Mesenchymal stem cell (in vitro differentiated cells and primary cell): ENCODE measurements around the gene LIPE.

Experiments
- DNase-seq: peaks from one replicate; pipeline ENCODE4 v3.0.0-alpha.2; 2013
- H2AFZ ChIP-seq: one replicate; pipeline ENCODE4 v1.6.1; 2013; ENCODE audit warnings: low read depth, mild to moderate bottlenecking, control low read depth, inconsistent platforms, low read length, moderate library complexity
- H2AK5ac ChIP-seq: 2 replicates; pipeline ENCODE4 v1.6.1; 2013; ENCODE audit warnings: low read length, moderate library complexity, mild to moderate bottlenecking, inconsistent platforms; ENCODE audit not compliant: severe bottlenecking
- H2BK120ac ChIP-seq: one replicate; pipeline ENCODE4 v1.6.1; 2013; ENCODE audit warnings: low read depth, mild to moderate bottlenecking, inconsistent platforms, low read length, moderate library complexity
- H2BK12ac ChIP-seq, 2 experiments: one replicate each; pipeline ENCODE4 v1.6.1; 2013; ENCODE audit warnings: inconsistent platforms in 2 of 2, low read length in 2 of 2, mild to moderate bottlenecking in 2 of 2, moderate library complexity in 2 of 2, control low read depth in 1 of 2
- H2BK15ac ChIP-seq: one replicate; pipeline ENCODE4 v1.6.1; 2013; ENCODE audit warnings: mild to moderate bottlenecking, low read depth, inconsistent platforms; ENCODE audit not compliant: poor library complexity, severe bottlenecking
- H2BK5ac ChIP-seq: 2 replicates; pipeline ENCODE4 v1.6.1; 2013; ENCODE audit warnings: low read depth, mild to moderate bottlenecking, low read length, control low read depth, inconsistent platforms; ENCODE audit not compliant: poor library complexity, severe bottlenecking
- H3K14ac ChIP-seq, 2 experiments: one replicate each; pipeline ENCODE4 v1.6.1; 2013; ENCODE audit warnings: inconsistent platforms in 2 of 2, low read length in 2 of 2, control low read depth in 1 of 2, mild to moderate bottlenecking in 1 of 2, moderate library complexity in 1 of 2
- H3K18ac ChIP-seq, 2 experiments: one replicate each; pipeline ENCODE4 v1.6.1; 2013; ENCODE audit warnings: inconsistent platforms in 2 of 2, low read length in 2 of 2, control low read depth in 1 of 2, low read depth in 1 of 2, mild to moderate bottlenecking in 1 of 2
- H3K23ac ChIP-seq, 2 experiments: one replicate each; pipeline ENCODE4 v1.6.1; 2013; ENCODE audit warnings: inconsistent platforms in 2 of 2, low read length in 2 of 2, mild to moderate bottlenecking in 2 of 2, moderate library complexity in 2 of 2, control low read depth in 1 of 2
- H3K27ac ChIP-seq: 2 replicates; pipeline ENCODE4 v1.5.1; 2013; ENCODE audit warnings: mild to moderate bottlenecking, moderate library complexity, low read length, control low read depth, inconsistent platforms; ENCODE audit not compliant: poor library complexity, severe bottlenecking
- H3K27me3 ChIP-seq, 2 experiments: 2 replicates each; pipeline versions ENCODE4 v1.6.1 to v1.7.0; 2013; ENCODE audit warnings: low read length in 2 of 2, mild to moderate bottlenecking in 2 of 2, moderate library complexity in 2 of 2, control low read depth in 1 of 2, inconsistent platforms in 1 of 2; ENCODE audit not compliant: control insufficient read depth in 1 of 2, insufficient read depth in 1 of 2
- H3K36me3 ChIP-seq, 2 experiments: 2 replicates each; pipeline versions ENCODE4 v1.6.1 to v1.7.0; 2013; ENCODE audit warnings: low read length in 2 of 2, control low read depth in 1 of 2, inconsistent platforms in 1 of 2, low read depth in 1 of 2, mild to moderate bottlenecking in 1 of 2; ENCODE audit not compliant: insufficient read depth in 2 of 2, control insufficient read depth in 1 of 2
- H3K4ac ChIP-seq, 2 experiments: one replicate each; pipeline ENCODE4 v1.6.1; 2013; ENCODE audit warnings: inconsistent platforms in 2 of 2, low read length in 2 of 2, mild to moderate bottlenecking in 2 of 2, moderate library complexity in 2 of 2, control low read depth in 1 of 2, low read depth in 1 of 2
- H3K4me1 ChIP-seq: 2 replicates; pipeline ENCODE4 v1.6.1; 2013; ENCODE audit warnings: low read depth, low read length, control low read depth; ENCODE audit not compliant: control insufficient read depth, insufficient read depth
- H3K4me2 ChIP-seq: 2 replicates; pipeline ENCODE4 v1.6.1; 2013; ENCODE audit warnings: low read length, mild to moderate bottlenecking, inconsistent platforms; ENCODE audit not compliant: poor library complexity, severe bottlenecking
- H3K4me3 ChIP-seq, 2 experiments: 2 replicates each; pipeline versions ENCODE4 v1.5.1 to v1.7.0; 2013; ENCODE audit warnings: low read length in 2 of 2, mild to moderate bottlenecking in 2 of 2, control low read depth in 1 of 2, low read depth in 1 of 2; ENCODE audit not compliant: insufficient read depth in 1 of 2
- H3K79me1 ChIP-seq: replicated peaks from 2 replicates; pipeline ENCODE4 v1.6.1; 2013; ENCODE audit warnings: mild to moderate bottlenecking, control low read depth, low read length, inconsistent platforms; ENCODE audit not compliant: poor library complexity, severe bottlenecking
- H3K9ac ChIP-seq: 2 replicates; pipeline ENCODE4 v1.7.0; 2013; ENCODE audit warnings: mild to moderate bottlenecking, low read length, moderate library complexity
- H3K9me3 ChIP-seq: 2 replicates; pipeline ENCODE4 v1.7.0; 2013; ENCODE audit warnings: mild to moderate bottlenecking, low read length; ENCODE audit not compliant: control insufficient read depth
- H4K8ac ChIP-seq: one replicate; pipeline ENCODE4 v1.6.1; 2013; ENCODE audit warnings: inconsistent platforms, mild to moderate bottlenecking, low read length, moderate library complexity
- H4K91ac ChIP-seq: one replicate; pipeline ENCODE4 v1.6.1; 2013; ENCODE audit warnings: mild to moderate bottlenecking, low read length, inconsistent platforms
- WGBS: methylation state at CpG from one replicate; pipeline ENCODE4 v1.1.7; 2013; ENCODE audit warnings: mixed read lengths; 5-methylcytosine and 5-hydroxymethylcytosine counted together

Gene LIPE

GRCh38 chr19:42406111-42406510, 21.1 kb downstream of the LIPE start:
- H3K9ac ChIP-seq, result no peak overlapping the region

GRCh38 chr19:42403586-42403985, 23.6 kb downstream of the LIPE start:
- no peak overlapping the region for H2AFZ ChIP-seq
- H3K27me3 ChIP-seq, result no peaks in the 10 kb centered on the region
- no peak overlapping the region for H4K91ac ChIP-seq
- H3K9ac ChIP-seq, result no peak overlapping the region
- no peak overlapping the region for H2BK120ac ChIP-seq
- H2BK15ac ChIP-seq, result no peak overlapping the region
- DNase-seq, result no peak
- WGBS, result 95% methylated on average over 9 of the region's 10 CpGs
- H2AK5ac ChIP-seq, result no peak overlapping the region
- H3K23ac ChIP-seq, result no peak overlapping the region
- H2BK12ac ChIP-seq, result no peak overlapping the region
- H3K36me3 ChIP-seq, result peaks cover 0 to 14% of the 10 kb centered on the region in 2 experiments
- no peak overlapping the region for H3K18ac ChIP-seq
- no peaks in the 10 kb centered on the region for H3K9me3 ChIP-seq
- no peak overlapping the region for H4K8ac ChIP-seq
- H3K27ac ChIP-seq, result no peak overlapping the region
- H2BK5ac ChIP-seq, result no peak overlapping the region
- H3K4ac ChIP-seq, result no peak overlapping the region
- H3K4me3 ChIP-seq, result no peak overlapping the region
- H3K14ac ChIP-seq, result no peak overlapping the region
- no peak overlapping the region for H3K4me2 ChIP-seq
- H3K79me1 ChIP-seq, result peaks cover 15% of the 10 kb centered on the region
- peaks cover 18% of the 10 kb centered on the region for H3K4me1 ChIP-seq

More at GRCh38 chr19:42406111-42406510, 21.1 kb downstream of the LIPE start:
- Histone ChIP-seq H3K27ac (no peak overlapping the region), H2BK15ac (no peak overlapping the region), H3K18ac (no peak overlapping the region), H4K91ac (no peak overlapping the region), H2AFZ (no peak overlapping the region), H3K4me3 (no peak overlapping the region), H3K4ac (no peak overlapping the region), H3K4me1 (peaks cover 22% of the 10 kb centered on the region), H3K9me3 (no peaks in the 10 kb centered on the region), H2BK12ac (no peak overlapping the region), H4K8ac (no peak overlapping the region), H3K27me3 (no peaks in the 10 kb centered on the region), H2BK5ac (no peak overlapping the region), H3K14ac (no peak overlapping the region), H2BK120ac (no peak overlapping the region), H3K4me2 (no peak overlapping the region), H3K23ac (no peak overlapping the region), H3K36me3 (peaks cover 0 to 21% of the 10 kb centered on the region in 2 experiments), H3K79me1 (peaks cover 4% of the 10 kb centered on the region), H2AK5ac (no peak overlapping the region)
- DNase-seq, result no peak
- WGBS, result 95% methylated on average over 11 of the region's 11 CpGs

GRCh38 chr19:42402376-42403116, 24.6 kb downstream of the LIPE start:
- no peak overlapping the region for H4K91ac ChIP-seq
- no peak overlapping the region for H4K8ac ChIP-seq
- H2BK15ac ChIP-seq, result no peak overlapping the region
- no peak overlapping the region for H2BK5ac ChIP-seq
- H3K14ac ChIP-seq, result no peak overlapping the region
- 54% methylated on average over 28 of the region's 34 CpGs for WGBS
- peak overlapping the region; percentile 5 to 79 for H3K4me3 ChIP-seq
- no peak overlapping the region for H3K18ac ChIP-seq
- H2BK12ac ChIP-seq, result no peak overlapping the region
- peaks cover 0 to 13% of the 10 kb centered on the region in 2 experiments for H3K36me3 ChIP-seq
- no peaks in the 10 kb centered on the region for H3K9me3 ChIP-seq
- no peak overlapping the region for H2BK120ac ChIP-seq
- no peak overlapping the region for H3K4ac ChIP-seq
- H3K4me1 ChIP-seq, result peaks cover 24% of the 10 kb centered on the region
- H3K79me1 ChIP-seq, result peaks cover 21% of the 10 kb centered on the region
- no peak overlapping the region for H3K23ac ChIP-seq
- no peak overlapping the region for H2AK5ac ChIP-seq
- H3K9ac ChIP-seq, result peak overlapping the region; percentile 78
- peak overlapping the region; percentile 93 for H3K4me2 ChIP-seq
- H3K27ac ChIP-seq, result no peak overlapping the region
- H3K27me3 ChIP-seq, result no peaks in the 10 kb centered on the region
- H2AFZ ChIP-seq, result no peak overlapping the region
- no peak for DNase-seq

- Histone ChIP-seq H3K23ac (no peak overlapping the region), H4K91ac (no peak overlapping the region), H3K4me2 (peak overlapping the region; percentile 93), H3K79me1 (peaks cover 21% of the 10 kb centered on the region), H3K18ac (peak overlapping the region in 1 of 2 experiments; percentile 22), H2AFZ (peak overlapping the region; percentile 57), H4K8ac (no peak overlapping the region), H2BK120ac (no peak overlapping the region), H3K4me1 (peaks cover 27% of the 10 kb centered on the region), H3K36me3 (peaks cover 0 to 10% of the 10 kb centered on the region in 2 experiments), H3K4me3 (peak overlapping the region; percentile 70 to 79), H2AK5ac (no peak overlapping the region), H2BK15ac (no peak overlapping the region), H2BK5ac (no peak overlapping the region), H3K27ac (no peak overlapping the region), H3K9me3 (no peaks in the 10 kb centered on the region), H3K9ac (peak overlapping the region; percentile 78), H2BK12ac (no peak overlapping the region), H3K27me3 (no peaks in the 10 kb centered on the region), H3K14ac (no peak overlapping the region), H3K4ac (peak overlapping the region; percentile 11 to 31)
- DNase-seq, result peak; percentile 76
- WGBS, result under 1% methylated on average over 62 of the region's 80 CpGs
Measured at GRCh38 chr19:42401365-42402303, 25.6 kb downstream of the LIPE start.
